OCI-LY1 (cell line): Measurements from ENCODE around the gene CCDC192.

Experiments
- CTCF ChIP-seq: fragments of 200-600 bp; sonication (generic), shearing (Covaris generic); IDR thresholded peaks from 2 replicates; pipeline ENCODE4 v1.5.1; 2017; ENCODE audit warnings: mild to moderate bottlenecking, antibody characterized with exemption, low read length, moderate library complexity, mixed read lengths
- EZH2 ChIP-seq: fragments of 200-600 bp; sonication (generic), shearing (Covaris generic); IDR thresholded peaks from 2 replicates; pipeline ENCODE4 v1.8.0; 2017; ENCODE audit warnings: borderline replicate concordance, mixed run types, mild to moderate bottlenecking, antibody characterized with exemption, low read length, moderate library complexity, mixed read lengths

DNA sequence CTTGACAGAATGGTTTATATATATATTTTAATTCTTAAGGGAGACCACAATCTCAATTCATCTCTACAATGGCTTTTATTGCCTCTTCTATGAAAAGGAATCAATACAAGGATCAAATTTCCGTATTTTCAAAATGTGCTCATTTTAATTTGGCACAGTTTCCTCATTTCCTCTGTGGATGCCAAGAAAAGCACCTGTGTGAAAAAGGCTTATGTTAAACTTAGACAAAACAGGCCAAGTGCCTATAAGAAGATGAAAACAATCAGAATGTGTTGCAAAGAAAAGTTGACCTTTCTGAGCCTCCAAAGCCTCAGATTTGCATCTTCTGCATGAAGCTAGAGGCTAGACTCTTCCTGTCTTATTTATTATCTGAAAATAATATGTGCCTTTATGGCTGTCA lies 206.6 kb downstream of the CCDC192 start:
- no peak for TF ChIP-seq CTCF
- TF ChIP-seq EZH2: no peak
